Endothelial cell of umbilical vein (primary cell): Measurements from ENCODE around the gene RINL. TPM values are rescaled to one million over a fixed set of nuclear protein-coding genes. Genes with fewer than 3 reads are reported as not detected.

Source experiments
- BruUV-seq: library from RNA; stranded (reverse); fragments of 400-500 nt; replicated peaks from 2 replicates; lab custom pipeline; 2021; lab: Mats Ljungman, UMichigan
- CTCF ChIA-PET: fragments of 300-600, 350-600 bp; sonication (Branson Sonifier 250); formaldehyde crosslinking; loops from one replicate; lab custom pipeline; 2021; ENCODE audit warnings: antibody characterized with exemption, inconsistent platforms; lab: Charles Lee
- POLR2A ChIA-PET: fragments of 300-600, 350-600 bp; sonication (Branson Sonifier 250); formaldehyde crosslinking; loops from one replicate; lab custom pipeline; 2021; ENCODE audit warnings: antibody characterized with exemption, inconsistent platforms; lab: Charles Lee
- DNase-seq: peaks from one replicate; pipeline ENCODE4 v3.0.0-alpha.2; 2011; ENCODE audit warnings: low read depth, low spot score
- FAIRE-seq: peaks from 2 replicates; lab custom pipeline; 2011; peaks lifted over from hg19 to GRCh38; lab: Jason Lieb, UNC
- H2AFZ ChIP-seq: 2 replicates; pipeline ENCODE4 v1.6.0; 2012; ENCODE audit warnings: low read depth, low read length, control low read depth, inconsistent platforms
- H3K27ac ChIP-seq: 2 replicates; pipeline ENCODE4 v1.5.1; 2011; ENCODE audit warnings: low read depth, mild to moderate bottlenecking, control low read depth, low read length, moderate library complexity; ENCODE audit not compliant: insufficient read depth
- H3K27me3 ChIP-seq, 2 experiments: 2 replicates each; pipeline versions ENCODE4 v1.6.0 to v1.6.1; 2011; ENCODE audit warnings: low read length in 2 of 2, mixed read lengths in 1 of 2; ENCODE audit not compliant: control insufficient read depth in 2 of 2, insufficient read depth in 2 of 2
- H3K36me3 ChIP-seq, 2 experiments: 2 replicates in 1 of 2; 3 replicates in 1 of 2; pipeline ENCODE4 v1.5.1; 2011; ENCODE audit warnings: low read length in 2 of 2, mild to moderate bottlenecking in 1 of 2, moderate library complexity in 1 of 2; ENCODE audit not compliant: control insufficient read depth in 2 of 2, insufficient read depth in 2 of 2; ENCODE audit errors: extremely low read depth in 1 of 2
- H3K4me1 ChIP-seq: 3 replicates; pipeline ENCODE4 v1.5.1; 2011; ENCODE audit warnings: mild to moderate bottlenecking, low read length; ENCODE audit not compliant: control insufficient read depth, insufficient read depth; ENCODE audit errors: extremely low read depth
- H3K4me2 ChIP-seq: 2 replicates; pipeline ENCODE4 v1.6.1; 2011; ENCODE audit warnings: low read length, control low read depth, mixed read lengths; ENCODE audit not compliant: insufficient read depth
- H3K4me3 ChIP-seq, 3 experiments: fragments of 200-600 bp in 1 of 3; sonication (generic), shearing (Covaris generic) in 1 of 3; replicated peaks in 1 of 3; 2 replicates each; pipeline ENCODE4 v1.5.1; 2011 to 2016; ENCODE audit warnings: control low read depth in 3 of 3, low read length in 3 of 3, mild to moderate bottlenecking in 2 of 3, inconsistent platforms in 1 of 3, low read depth in 1 of 3, moderate library complexity in 1 of 3; ENCODE audit not compliant: insufficient read depth in 1 of 3
- H3K79me2 ChIP-seq: 2 replicates; pipeline ENCODE4 v1.6.0; 2012; ENCODE audit warnings: low read length, inconsistent platforms; ENCODE audit not compliant: control insufficient read depth, insufficient read depth
- H3K9ac ChIP-seq: replicated peaks from 2 replicates; pipeline ENCODE3; 2011; ENCODE audit warnings: low read length, control low read depth; ENCODE audit not compliant: insufficient read depth; ENCODE audit errors: extremely low read depth
- H3K9me1 ChIP-seq: replicated peaks from 3 replicates; pipeline ENCODE4 v1.6.0; 2011; ENCODE audit warnings: mild to moderate bottlenecking, low read length; ENCODE audit not compliant: control insufficient read depth, insufficient read depth; ENCODE audit errors: extremely low read depth
- H3K9me3 ChIP-seq: replicated peaks from 2 replicates; pipeline ENCODE4 v1.5.1; 2012; ENCODE audit warnings: low read length, inconsistent platforms; ENCODE audit not compliant: control insufficient read depth, insufficient read depth
- H4K20me1 ChIP-seq: replicated peaks from 2 replicates; pipeline ENCODE3; 2011; ENCODE audit warnings: mild to moderate bottlenecking, low read length; ENCODE audit not compliant: control insufficient read depth, insufficient read depth; ENCODE audit errors: extremely low read depth
- EZH2 ChIP-seq: IDR thresholded peaks from 2 replicates; pipeline ENCODE4 v1.6.1; 2012; ENCODE audit warnings: borderline replicate concordance, low read depth, mild to moderate bottlenecking, moderate library complexity, low read length, inconsistent platforms; ENCODE audit not compliant: severe bottlenecking
- FOS ChIP-seq: IDR thresholded peaks from 2 replicates; pipeline ENCODE4 v1.6.1; 2011; ENCODE audit warnings: mild to moderate bottlenecking, low read length, moderate library complexity, borderline replicate concordance; ENCODE audit not compliant: insufficient read depth
- GATA2 ChIP-seq: IDR thresholded peaks from 2 replicates; pipeline ENCODE4 v1.7.0; 2011; ENCODE audit warnings: low read depth, mild to moderate bottlenecking, moderate library complexity, mixed read lengths, low read length; ENCODE audit not compliant: insufficient read length, insufficient read depth
- JUN ChIP-seq: IDR thresholded peaks from 2 replicates; pipeline ENCODE4 v1.6.1; 2011; ENCODE audit warnings: borderline replicate concordance, low read depth; ENCODE audit not compliant: insufficient read length, insufficient read depth
- MYC ChIP-seq: IDR thresholded peaks from one replicate; pipeline ENCODE4 v1.6.1; 2011; ENCODE audit warnings: mild to moderate bottlenecking, low read depth, low read length
- POLR2A ChIP-seq: IDR thresholded peaks from 2 replicates; pipeline ENCODE4 v1.6.1; 2012; ENCODE audit warnings: low read depth, mild to moderate bottlenecking, control low read depth, low read length
- POLR2AphosphoS5 ChIP-seq: IDR thresholded peaks from 2 replicates; pipeline ENCODE4 v1.6.1; 2012; ENCODE audit warnings: low read depth, mild to moderate bottlenecking, control low read depth, low read length, moderate library complexity; ENCODE audit not compliant: insufficient read depth
- dilution Hi-C: fragments of 300-500 bp; cut with MboI; formaldehyde crosslinking; loops from one replicate; pipeline ENCODE4 v1.15.0; 2019; ENCODE audit warnings: low sequenced_read_pairs; ENCODE audit not compliant: extremely low pct_ligation_motif_present
- intact Hi-C: fragments of 100-400 bp; cut with micrococcal nuclease; formaldehyde crosslinking; loops from one replicate; pipeline ENCODE4 v1.10.0; 2022
- polyA plus RNA-seq, 4 experiments: library from polyadenylated mRNA; depleted of rRNA in 3 of 4; stranded (reverse) in 3 of 4; unstranded in 1 of 4; fragments of >200 nt; gene quantifications; 2 replicates each; pipeline versions ENCODE4 v1.2.1 to v1.2.3, GENCODE V29; 2011 to 2012; ENCODE audit warnings: missing spikeins in 1 of 4
- total RNA-seq: library from RNA; stranded (reverse); gene quantifications from 2 replicates; pipeline ENCODE4 v1.2.3, GENCODE V29; 2021
- TF ChIP-seq, protein P1 (sequence below), 2 donors: IDR thresholded peaks; 1 replicate in 1 of 2; 2 replicates in 1 of 2; pipeline ENCODE4 v1.5.1; 2011; ENCODE audit warnings: low read length in 2 of 2, mild to moderate bottlenecking in 2 of 2, moderate library complexity in 2 of 2, control low read depth in 1 of 2, inconsistent platforms in 1 of 2, low read depth in 1 of 2; ENCODE audit not compliant: insufficient read depth in 1 of 2; ENCODE audit errors: extremely low read depth in 1 of 2
- TF ChIP-seq, protein P2 (sequence below): IDR thresholded peaks from 2 replicates; pipeline ENCODE4 v1.6.1; 2011; ENCODE audit not compliant: insufficient read depth, insufficient read length

The RINL gene
- total and polyA plus RNA-seq, 2 donors (not counting 3 experiments of a cell fraction or from before 2014, with no cell fraction given) = 5.3 to 10.1 TPM

DNA sequence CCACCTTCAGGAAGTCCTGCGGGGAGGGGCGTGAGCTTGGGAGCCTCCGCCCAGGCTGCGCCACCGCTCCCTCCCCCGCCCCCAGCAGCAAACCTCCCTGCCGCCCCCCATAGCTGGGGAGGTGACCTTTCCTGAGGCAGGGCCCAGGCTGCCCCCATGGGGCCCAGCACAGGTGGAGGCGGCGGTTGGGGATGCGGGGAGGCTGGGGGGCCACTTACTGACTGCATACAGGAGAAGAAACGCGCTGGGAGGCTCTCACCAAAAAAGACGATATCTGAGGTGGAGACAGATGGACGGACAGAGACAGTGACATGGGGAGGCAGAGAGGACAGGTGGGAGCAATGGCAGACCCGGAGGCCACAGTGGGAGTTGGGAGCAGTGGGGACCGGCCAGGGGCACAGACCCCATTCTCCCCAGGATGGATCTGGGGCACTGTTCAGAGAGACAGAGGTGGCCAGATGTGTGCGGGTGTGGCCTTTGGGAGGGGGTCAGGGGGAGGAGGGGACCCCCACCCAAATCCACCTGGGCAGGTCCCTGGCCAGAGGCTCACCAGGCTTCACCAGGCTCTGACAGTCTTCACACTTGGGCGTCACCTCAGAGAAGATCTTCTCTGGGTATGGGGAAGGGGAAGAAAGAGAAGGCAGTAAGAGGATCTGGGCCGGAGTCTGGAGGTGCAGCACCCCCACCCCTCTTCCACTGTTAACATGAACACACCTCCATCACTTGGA lies 3.0 kb upstream of the RINL start:
- Histone ChIP-seq H2AFZ (no peak overlapping the region), H3K4me2 (no peak overlapping the region), H3K36me3 (peaks cover 0 to 9% of the 10 kb centered on the region in 2 experiments), H3K4me3 (no peak overlapping the region), H3K79me2 (no peaks in the 10 kb centered on the region), H3K4me1 (peaks cover 13% of the 10 kb centered on the region), H3K9ac (no peak overlapping the region), H3K9me3 (no peaks in the 10 kb centered on the region), H3K27ac (no peak overlapping the region), H4K20me1 (no peaks in the 10 kb centered on the region), H3K27me3 (no peaks in the 10 kb centered on the region), H3K9me1 (no peaks in the 10 kb centered on the region)
- FAIRE-seq = no peak
- ChIA-PET POLR2A (no interaction called here), CTCF (no interaction called here)
- intact Hi-C loops (no loop called here), dilution Hi-C loops (no loop called here)
- no peak for TF ChIP-seq MYC
- TF ChIP-seq GATA2 = no peak
- no peak for TF ChIP-seq JUN
- no peak for TF ChIP-seq POLR2AphosphoS5
- no peak for TF ChIP-seq EZH2
- TF ChIP-seq, protein P1, sequence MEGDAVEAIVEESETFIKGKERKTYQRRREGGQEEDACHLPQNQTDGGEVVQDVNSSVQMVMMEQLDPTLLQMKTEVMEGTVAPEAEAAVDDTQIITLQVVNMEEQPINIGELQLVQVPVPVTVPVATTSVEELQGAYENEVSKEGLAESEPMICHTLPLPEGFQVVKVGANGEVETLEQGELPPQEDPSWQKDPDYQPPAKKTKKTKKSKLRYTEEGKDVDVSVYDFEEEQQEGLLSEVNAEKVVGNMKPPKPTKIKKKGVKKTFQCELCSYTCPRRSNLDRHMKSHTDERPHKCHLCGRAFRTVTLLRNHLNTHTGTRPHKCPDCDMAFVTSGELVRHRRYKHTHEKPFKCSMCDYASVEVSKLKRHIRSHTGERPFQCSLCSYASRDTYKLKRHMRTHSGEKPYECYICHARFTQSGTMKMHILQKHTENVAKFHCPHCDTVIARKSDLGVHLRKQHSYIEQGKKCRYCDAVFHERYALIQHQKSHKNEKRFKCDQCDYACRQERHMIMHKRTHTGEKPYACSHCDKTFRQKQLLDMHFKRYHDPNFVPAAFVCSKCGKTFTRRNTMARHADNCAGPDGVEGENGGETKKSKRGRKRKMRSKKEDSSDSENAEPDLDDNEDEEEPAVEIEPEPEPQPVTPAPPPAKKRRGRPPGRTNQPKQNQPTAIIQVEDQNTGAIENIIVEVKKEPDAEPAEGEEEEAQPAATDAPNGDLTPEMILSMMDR (IDR thresholded peaks at IDR 0.05; ENCODE audit: extremely low read depth in 1 of 2, insufficient read depth in 1 of 2, low read depth in 1 of 2, low read length in 2 of 2) = no peak
- TF ChIP-seq POLR2A = no peak
- TF ChIP-seq, protein P2, sequence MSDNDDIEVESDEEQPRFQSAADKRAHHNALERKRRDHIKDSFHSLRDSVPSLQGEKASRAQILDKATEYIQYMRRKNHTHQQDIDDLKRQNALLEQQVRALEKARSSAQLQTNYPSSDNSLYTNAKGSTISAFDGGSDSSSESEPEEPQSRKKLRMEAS = no peak
- no peak for TF ChIP-seq FOS
- DNase-seq = no peak
- BruUV-seq = no TSS peak
